ENCODE results near the gene RSL1D1.
"Not testable (repeated sequence)": the region's sequence is repeated elsewhere in the genome, so short reads cannot be mapped to it uniquely, and the experiment has no call there.

The RSL1D1 gene

GRCh38 chr16:11844499-11844898 lies 6.8 kb downstream of the RSL1D1 start:
- no peak for DNase-seq (ENCODE audit: low read depth, low spot score)

GRCh38 chr16:11843861-11844260 lies 7.5 kb downstream of the RSL1D1 start:
- no peak for DNase-seq (ENCODE audit: low read depth, low spot score)

DNA sequence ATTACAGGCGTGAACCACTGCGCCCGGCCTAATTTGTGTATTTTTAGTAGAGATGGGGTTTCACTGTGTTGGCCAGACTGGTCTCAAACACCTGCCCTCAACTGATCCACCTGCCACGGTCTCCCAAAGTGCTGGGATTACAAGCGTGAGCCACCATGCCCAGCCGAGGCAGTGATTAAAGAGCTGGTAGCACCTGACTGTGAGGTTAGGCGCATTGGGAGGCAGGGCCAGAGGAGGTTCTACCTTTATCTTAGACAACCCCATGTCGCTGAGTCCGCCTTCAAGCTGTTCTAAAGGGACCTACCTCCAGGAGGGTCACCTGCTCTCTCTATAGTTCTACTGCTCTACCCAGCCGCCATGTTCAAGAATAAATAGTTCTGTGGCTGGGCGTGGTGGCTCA lies 8.1 kb downstream of the RSL1D1 start:
- DNase-seq (ENCODE audit: low read depth, low spot score), result no peak

GRCh38 chr16:11841026-11841425 lies 10.3 kb downstream of the RSL1D1 start:
- DNase-seq (ENCODE audit: low read depth, low spot score), result no peak

DNA sequence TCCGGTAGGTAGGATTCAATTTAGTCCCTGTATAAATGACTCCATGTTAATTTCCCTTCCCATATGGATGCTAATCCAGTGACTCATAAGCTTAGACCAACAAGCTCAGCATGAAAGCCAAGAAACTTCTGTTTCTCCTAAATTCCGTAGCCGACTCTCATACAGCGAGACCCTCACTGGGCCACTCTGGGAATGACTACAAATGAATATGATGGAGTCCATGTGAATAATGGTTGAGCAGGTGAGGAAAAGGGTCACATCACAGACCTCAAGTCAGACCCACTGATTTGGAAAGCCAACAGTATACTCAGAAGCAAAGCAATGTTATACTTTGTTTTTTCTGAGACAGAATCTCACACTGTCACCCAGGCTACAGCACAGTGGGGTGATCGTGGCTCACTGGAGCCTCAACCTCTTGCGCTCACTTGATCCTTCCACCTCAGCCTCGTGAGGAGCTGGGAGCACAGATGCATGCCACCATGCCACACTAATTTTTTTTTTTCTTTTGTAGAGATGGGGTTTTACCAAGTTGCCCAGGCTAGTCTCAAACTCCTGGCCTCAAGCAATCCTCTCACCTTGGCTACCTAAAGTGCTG lies 14.6 kb downstream of the RSL1D1 start:
- no peak for DNase-seq (ENCODE audit: low read depth, low spot score)

GRCh38 chr16:11835891-11836649 lies 15.3 kb downstream of the RSL1D1 start:
- peak; percentile 51 for DNase-seq (ENCODE audit: low read depth, low spot score)

- no peak for DNase-seq (ENCODE audit: low read depth, low spot score)
These were observed 16.0 kb downstream of the RSL1D1 start for GRCh38 chr16:11835309-11835708.

- no peak for DNase-seq (ENCODE audit: low read depth, low spot score)
These were observed 17.2 kb downstream of the RSL1D1 start for GRCh38 chr16:11833951-11834695.

DNA sequence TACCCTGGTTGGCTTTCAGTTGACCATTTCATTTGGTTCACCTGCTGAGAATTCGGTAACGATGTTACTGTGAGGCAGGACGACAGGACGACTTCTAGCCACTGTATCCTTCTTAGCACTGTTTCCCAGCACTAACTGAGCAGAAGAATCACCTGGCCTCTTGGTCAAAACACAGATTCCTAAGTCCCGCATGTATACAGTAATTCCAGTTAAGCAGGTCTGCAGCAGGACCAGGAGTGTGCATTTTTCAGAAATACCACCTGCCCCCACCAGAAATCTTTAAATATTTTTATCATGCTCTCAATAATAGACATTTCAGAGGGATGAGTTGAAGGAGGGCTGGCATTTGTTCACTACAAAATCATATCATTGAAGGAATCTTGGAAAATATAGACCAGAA lies 22.6 kb downstream of the RSL1D1 start:
- DNase-seq (ENCODE audit: low read depth, low spot score), result peak; percentile 18

DNA sequence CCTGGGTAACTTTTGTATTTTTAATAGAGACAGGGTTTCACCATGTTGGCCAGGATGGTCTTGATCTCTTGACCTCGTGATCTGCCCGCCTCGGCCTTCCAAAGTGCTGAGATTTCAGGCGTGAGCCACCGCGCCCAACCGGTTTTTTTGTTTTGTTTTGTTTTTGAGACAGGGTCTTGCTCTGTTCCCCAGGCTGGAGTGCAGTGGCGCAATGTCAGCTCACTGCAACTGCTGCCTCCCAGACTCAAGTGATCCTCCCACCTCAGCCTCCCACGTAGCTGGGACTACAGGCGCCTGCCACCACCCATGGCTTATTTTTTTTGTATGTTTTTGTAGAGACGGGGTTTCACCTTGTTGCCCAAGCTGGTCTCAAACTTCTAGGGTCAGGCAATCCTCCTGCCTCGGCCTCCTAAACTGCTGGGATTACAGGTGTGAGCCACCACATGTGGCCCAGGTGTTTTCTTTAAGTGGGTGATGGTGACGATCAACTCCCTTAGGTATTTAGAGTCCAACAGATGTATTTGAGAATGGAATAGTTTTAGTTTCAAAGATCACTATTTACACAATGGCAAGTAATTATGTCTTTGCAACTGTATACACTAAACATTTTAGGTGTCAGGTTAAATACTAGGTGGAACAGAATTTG lies 25.7 kb downstream of the RSL1D1 start:
- DNase-seq (ENCODE audit: low read depth, low spot score), result peak; percentile 32

DNA sequence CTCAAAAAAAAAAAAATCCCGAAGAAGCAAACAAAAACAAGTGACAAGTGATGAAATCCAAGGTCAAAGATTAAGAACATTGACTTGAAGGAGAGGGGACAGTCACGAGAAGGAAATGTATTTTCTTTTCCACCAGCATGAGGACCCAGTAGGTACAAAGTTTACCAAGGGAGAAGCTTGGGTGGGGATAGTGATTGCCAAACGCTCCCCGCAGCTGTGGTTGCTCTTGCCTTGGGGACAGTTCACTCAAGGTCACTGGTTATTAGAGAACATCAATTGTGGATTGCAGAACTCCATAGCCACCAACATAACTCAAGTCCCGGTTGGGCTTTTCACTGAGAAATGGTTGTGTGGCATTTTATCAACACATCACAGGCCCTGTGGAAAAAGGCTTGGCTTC lies 27.0 kb downstream of the RSL1D1 start:
- DNase-seq (ENCODE audit: low read depth, low spot score), result peak; percentile 34

DNA sequence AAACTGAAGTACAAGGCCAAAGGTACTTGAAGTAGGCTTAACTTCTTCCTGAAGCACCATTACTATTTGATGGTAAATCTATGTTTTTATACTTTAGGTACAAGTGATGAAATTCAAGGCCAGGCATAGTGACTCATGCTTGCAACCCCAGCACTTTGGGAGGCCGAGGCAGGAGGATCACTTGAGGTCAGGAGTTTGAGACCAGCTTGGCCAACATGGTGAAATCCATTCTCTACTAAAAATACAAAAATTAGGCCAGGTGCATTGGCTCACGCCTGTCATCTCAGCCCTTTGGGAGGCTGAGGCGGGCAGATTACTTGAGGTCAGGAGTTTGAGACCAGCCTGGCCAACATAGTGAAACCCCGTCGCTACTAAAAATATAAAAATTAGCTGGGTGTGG lies 27.7 kb downstream of the RSL1D1 start:
- DNase-seq (ENCODE audit: low read depth, low spot score), result not testable (repeated sequence)

DNA sequence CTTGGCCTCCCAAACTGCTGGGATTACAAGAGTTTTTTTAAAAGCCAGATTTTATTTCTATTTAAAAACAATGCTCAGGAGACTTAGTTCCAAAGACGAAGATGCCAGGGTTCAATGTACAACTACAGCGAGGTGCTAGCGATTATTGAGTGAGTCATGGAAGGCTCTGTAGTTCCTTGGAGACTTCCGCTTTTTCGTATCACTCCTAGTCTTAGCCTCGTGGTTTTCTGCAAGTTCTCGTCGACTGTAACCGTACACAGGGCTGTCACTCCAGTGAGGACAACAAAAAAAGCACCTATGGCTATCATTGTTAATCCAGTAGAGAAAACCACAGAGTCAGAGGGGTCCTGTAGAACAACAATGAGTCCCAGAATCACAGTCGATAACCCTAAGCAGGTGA lies 31.5 kb downstream of the RSL1D1 start:
- no peak for DNase-seq (ENCODE audit: low read depth, low spot score)

- not testable (repeated sequence) for DNase-seq (ENCODE audit: low read depth, low spot score)
These were observed 32.4 kb downstream of the RSL1D1 start for GRCh38 chr16:11818970-11819369.

GRCh38 chr16:11816123-11816522 lies 35.2 kb downstream of the RSL1D1 start:
- no peak for DNase-seq (ENCODE audit: low read depth, low spot score)

DNA sequence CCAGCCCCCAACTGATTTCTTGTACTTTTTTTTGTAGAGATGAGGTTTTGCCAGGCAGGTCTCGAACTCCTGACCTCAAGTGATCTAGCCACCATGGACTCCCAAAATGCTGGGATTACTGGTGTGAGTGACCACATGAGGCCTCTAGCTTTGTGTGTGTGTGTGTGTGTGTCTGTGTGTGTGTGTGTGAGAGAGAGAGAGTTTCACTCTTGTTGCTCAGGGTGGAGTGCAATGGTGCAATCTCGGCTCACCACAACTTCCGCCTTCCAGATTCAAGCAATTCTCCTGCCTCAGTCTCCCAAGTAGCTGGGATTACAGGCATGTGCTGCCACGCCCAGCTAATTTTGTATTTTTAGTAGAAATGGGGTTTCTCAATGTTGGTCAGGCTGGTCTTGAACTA lies 36.5 kb downstream of the RSL1D1 start:
- DNase-seq (ENCODE audit: low read depth, low spot score), result not testable (repeated sequence)

- DNase-seq (ENCODE audit: low read depth, low spot score), result no peak
These were observed 44.6 kb downstream of the RSL1D1 start for GRCh38 chr16:11806721-11807120.

DNA sequence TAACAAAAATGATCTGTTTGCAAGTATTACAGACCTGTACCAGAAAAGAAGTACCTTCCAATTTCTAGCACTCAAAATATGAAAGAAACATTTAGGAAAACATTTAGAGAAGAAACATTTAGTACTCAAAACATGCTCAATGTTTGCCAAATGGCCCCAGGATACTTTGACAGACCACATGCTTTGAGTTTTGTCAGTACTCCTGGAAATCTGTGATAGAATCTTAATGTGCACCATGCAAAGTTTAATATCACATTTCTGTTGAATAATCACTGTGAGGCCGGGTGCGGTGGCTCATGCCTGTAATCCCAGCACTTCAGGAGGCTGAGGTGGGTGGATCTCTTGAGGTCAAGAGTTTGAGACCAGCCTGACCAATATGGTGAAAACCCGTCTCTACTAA lies 45.8 kb downstream of the RSL1D1 start:
- DNase-seq (ENCODE audit: low read depth, low spot score), result no peak

DNA sequence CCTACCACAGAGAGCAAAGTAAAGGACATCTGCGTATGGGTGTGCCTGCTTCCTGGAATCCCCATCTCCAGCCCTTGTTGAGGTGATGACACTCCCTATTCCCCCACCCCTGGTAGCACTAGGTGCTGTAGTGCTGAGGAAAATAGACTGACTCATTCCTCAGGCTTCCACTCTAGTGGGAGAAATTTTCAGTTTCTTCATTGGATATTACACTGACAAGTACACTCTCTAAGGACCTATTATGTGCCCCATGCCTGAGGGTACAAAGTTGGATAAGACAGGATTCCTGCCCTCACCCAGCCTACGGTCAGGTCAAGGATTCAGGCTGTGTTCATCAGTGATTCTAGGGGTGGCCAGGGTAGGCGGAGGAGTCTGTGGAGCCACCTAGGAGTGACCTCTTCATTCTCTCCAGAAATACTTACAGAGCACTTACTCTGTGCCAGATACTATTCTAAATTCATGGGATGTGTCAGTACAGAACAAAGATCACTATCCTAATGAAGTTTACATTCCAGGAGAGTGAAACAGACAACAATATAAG lies 49.8 kb downstream of the RSL1D1 start:
- no peak for DNase-seq (ENCODE audit: low read depth, low spot score)

DNA sequence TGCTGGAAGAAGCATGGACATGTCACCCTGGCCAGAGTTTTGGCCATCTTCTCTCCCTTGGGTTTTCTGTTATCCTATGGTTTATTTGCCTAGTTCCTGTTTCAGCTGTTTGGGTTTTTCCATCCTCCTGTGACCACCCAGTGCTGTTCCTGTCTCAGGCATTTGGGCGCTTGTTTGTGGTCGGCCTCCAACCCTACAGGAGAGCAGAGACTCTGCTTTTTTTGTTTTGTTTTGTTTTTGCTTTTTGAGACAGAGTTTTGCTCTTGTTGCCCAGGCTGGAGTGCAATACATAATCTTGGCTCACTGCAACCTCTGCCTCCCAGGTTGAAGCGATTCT lies 51.0 kb downstream of the RSL1D1 start:
- no peak for DNase-seq (ENCODE audit: low read depth, low spot score)

DNA sequence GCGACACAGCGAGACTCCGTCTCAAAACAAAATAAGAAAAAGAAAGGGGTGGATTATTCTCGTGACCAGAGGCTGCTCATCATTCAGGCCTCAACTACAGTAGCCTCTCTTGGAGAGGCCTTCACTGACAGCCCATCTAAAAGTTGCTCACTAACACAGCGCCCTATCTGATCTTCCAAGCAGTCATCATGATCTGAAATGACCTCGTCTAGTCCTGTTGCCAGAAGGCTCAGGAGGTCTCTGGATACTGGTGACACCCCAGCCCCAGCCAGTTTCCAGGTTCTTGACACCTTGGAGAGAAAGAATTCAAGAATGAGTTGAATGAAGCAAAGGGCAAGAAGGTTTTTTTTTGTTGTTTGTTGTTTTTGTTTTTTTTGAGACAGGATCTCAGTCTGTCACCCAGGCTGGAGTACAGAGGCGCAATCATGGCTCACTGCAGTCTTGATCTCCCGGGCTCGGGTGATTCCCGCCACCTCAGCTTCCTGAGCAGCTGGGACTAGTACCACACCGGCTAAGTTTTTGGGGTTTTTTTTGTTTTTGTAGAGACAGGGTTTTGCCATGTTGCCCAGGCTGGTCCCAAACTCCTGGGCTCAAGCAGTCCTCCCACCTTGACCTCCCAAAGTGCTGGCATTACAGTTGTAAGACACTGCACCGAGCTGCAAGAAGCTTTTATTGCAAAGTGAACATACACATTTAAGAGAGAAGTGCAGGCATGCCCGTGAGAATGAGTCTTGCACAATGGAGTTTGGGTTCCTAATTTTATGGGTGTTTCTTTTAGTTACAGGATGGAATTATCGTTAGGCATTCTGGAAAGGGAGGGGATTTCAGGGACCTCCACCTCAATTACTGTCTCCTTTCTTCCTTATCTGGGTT lies 51.6 kb downstream of the RSL1D1 start:
- DNase-seq (ENCODE audit: low read depth, low spot score), result no peak
